ENCODE measurements around the gene PLPPR1. TPM values are rescaled to one million over a fixed set of nuclear protein-coding genes. Genes with fewer than 3 reads are reported as not detected.

Gene PLPPR1
- total RNA-seq, 3 donors from 2014 or later, result 0.31 to 1.9 (median 0.38) TPM

- TF ChIP-seq, protein P1, sequence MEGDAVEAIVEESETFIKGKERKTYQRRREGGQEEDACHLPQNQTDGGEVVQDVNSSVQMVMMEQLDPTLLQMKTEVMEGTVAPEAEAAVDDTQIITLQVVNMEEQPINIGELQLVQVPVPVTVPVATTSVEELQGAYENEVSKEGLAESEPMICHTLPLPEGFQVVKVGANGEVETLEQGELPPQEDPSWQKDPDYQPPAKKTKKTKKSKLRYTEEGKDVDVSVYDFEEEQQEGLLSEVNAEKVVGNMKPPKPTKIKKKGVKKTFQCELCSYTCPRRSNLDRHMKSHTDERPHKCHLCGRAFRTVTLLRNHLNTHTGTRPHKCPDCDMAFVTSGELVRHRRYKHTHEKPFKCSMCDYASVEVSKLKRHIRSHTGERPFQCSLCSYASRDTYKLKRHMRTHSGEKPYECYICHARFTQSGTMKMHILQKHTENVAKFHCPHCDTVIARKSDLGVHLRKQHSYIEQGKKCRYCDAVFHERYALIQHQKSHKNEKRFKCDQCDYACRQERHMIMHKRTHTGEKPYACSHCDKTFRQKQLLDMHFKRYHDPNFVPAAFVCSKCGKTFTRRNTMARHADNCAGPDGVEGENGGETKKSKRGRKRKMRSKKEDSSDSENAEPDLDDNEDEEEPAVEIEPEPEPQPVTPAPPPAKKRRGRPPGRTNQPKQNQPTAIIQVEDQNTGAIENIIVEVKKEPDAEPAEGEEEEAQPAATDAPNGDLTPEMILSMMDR (IDR thresholded peaks at IDR 0.05), result no peak
- H3K4me3 ChIP-seq, result no peak overlapping the region
- ATAC-seq (no peak), DNase-seq (no peak)
- no peaks in the 10 kb centered on the region for H3K4me1 ChIP-seq (ENCODE audit: low read depth)
- intact Hi-C loops (cut with DNase I, micrococcal nuclease), result no loop called here
- H3K9me3 ChIP-seq, result no peaks in the 10 kb centered on the region
- no peaks in the 10 kb centered on the region for H3K36me3 ChIP-seq (ENCODE audit: low read depth)
Observed at GRCh38 chr9:101265261-101265660, 236.7 kb downstream of the PLPPR1 start.

DNA sequence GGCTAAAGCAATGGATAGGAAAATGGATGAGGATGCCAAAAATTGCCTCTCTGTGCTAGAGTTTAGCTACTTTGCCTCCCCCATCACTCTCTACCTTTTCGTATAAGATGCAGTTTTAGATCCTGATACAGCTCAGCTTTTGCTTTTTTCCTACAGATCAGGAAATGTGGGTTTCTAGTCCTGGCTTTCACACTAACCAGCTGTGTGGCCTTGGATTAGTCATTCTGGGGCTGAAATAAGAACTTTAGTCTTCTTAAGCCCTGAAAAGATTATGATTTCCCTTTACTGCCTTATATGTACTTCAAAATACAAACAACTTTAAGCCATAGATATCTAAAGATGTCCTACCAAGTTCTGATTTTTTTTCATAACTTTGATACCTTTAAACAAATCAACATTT lies 239.9 kb downstream of the PLPPR1 start:
- H3K9me3 ChIP-seq, result no peaks in the 10 kb centered on the region
- TF ChIP-seq, protein P1 (IDR thresholded peaks at IDR 0.05), result no peak
- H3K4me1 ChIP-seq (ENCODE audit: low read depth), result no peaks in the 10 kb centered on the region
- no peak for DNase-seq
- no peak overlapping the region for H3K4me3 ChIP-seq
- no peaks in the 10 kb centered on the region for H3K36me3 ChIP-seq (ENCODE audit: low read depth)
- intact Hi-C loops (cut with DNase I, micrococcal nuclease), result no loop called here
- no peak for ATAC-seq

GRCh38 chr9:101269591-101270283 lies 241.2 kb downstream of the PLPPR1 start:
- H3K4me1 ChIP-seq (ENCODE audit: low read depth), result no peaks in the 10 kb centered on the region
- H3K4me3 ChIP-seq, result no peak overlapping the region
- intact Hi-C loops (cut with DNase I, micrococcal nuclease), result no loop called here
- TF ChIP-seq, protein P1 (IDR thresholded peaks at IDR 0.05), result no peak
- DNase-seq (no peak), ATAC-seq (no peak)
- H3K9me3 ChIP-seq, result no peaks in the 10 kb centered on the region
- no peaks in the 10 kb centered on the region for H3K36me3 ChIP-seq (ENCODE audit: low read depth)

DNA sequence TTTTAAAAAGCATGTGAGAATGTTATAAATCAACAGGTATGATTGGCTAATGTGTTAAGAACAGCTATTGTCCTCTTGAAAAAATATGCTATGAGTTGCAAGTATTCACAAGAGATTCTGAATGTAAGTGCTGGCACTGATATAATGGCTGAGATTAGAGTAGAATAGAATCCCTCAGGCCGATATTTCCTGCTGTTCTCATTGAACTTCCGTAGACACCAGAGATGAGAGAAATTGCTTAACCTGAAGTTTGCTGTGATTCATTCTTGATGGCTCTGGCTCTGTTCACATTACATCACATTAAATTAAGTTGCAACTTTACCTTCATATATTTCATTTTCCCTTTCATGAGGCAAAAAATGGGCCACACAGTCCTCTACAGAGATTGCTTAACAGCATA lies 241.8 kb downstream of the PLPPR1 start:
- Histone ChIP-seq H3K9me3 (no peaks in the 10 kb centered on the region), H3K4me3 (no peak overlapping the region), H3K4me1 (ENCODE audit: low read depth) (no peaks in the 10 kb centered on the region), H3K36me3 (ENCODE audit: low read depth) (no peaks in the 10 kb centered on the region)
- TF ChIP-seq, protein P1 (IDR thresholded peaks at IDR 0.05), result no peak
- no peak for DNase-seq
- ATAC-seq, result peak; percentile 56
- intact Hi-C loops (cut with DNase I, micrococcal nuclease), result no loop called here

- ATAC-seq (peak; percentile 88), DNase-seq (peak in 1 of 3 donors; percentile 42)
Observed at GRCh38 chr9:101271102-101271501, 242.6 kb downstream of the PLPPR1 start.

More at GRCh38 chr9:101271102-101271501, 242.6 kb downstream of the PLPPR1 start:
- H3K36me3 ChIP-seq (ENCODE audit: low read depth), result no peaks in the 10 kb centered on the region
- H3K4me1 ChIP-seq (ENCODE audit: low read depth), result no peaks in the 10 kb centered on the region
- H3K9me3 ChIP-seq, result no peaks in the 10 kb centered on the region
- TF ChIP-seq, protein P1 (IDR thresholded peaks at IDR 0.05), result no peak
- H3K4me3 ChIP-seq, result no peak overlapping the region
- intact Hi-C loops (cut with DNase I, micrococcal nuclease), result no loop called here
